Spleen (tissue), 7 donors: ENCODE measurements around the gene DNAJC16.

Experiments used
- CTCF ChIP-seq, 11 experiments: fragments of 200-600 bp in 7 of 11; fragments of 450-650 bp in 4 of 11; sonication (generic) in 4 of 11; IDR thresholded peaks in 8 of 11; conservative IDR thresholded peaks in 3 of 11; 1 replicate in 7 of 11; 2 replicates in 4 of 11; pipeline versions ENCODE4 v1.4.0 to v1.8.0; 2016 to 2021; ENCODE audit warnings: antibody characterized with exemption in 11 of 11, inconsistent platforms in 4 of 11, mild to moderate bottlenecking in 1 of 11
- POLR2A ChIP-seq, 3 donors: fragments of 450-650 bp; IDR thresholded peaks; one replicate each; pipeline ENCODE4 v1.5.1; 2017; ENCODE audit warnings: antibody characterized with exemption in 3 of 3, mild to moderate bottlenecking in 1 of 3
- POLR2AphosphoS5 ChIP-seq, 3 donors: sonication (generic); formaldehyde crosslinking; IDR thresholded peaks; one replicate each; pipeline ENCODE4 v1.5.1; 2017; ENCODE audit warnings: antibody characterized with exemption in 3 of 3
- donor health status: DM: no; HTN: no; CAD: no; lungs with moderate emphysema.
- donor health status: DM: no; HTN: no; CAD: no.
- donor health status: DM: no; HTN: no; CAD: no.

- TF ChIP-seq CTCF (IDR thresholded peaks at IDR 0.05 in 8 of 11, conservative IDR thresholded peaks at IDR 0.05 in 3 of 11): no peak
- no peak for TF ChIP-seq POLR2A (IDR thresholded peaks at IDR 0.05)
- no peak for TF ChIP-seq POLR2AphosphoS5 (IDR thresholded peaks at IDR 0.05)
These were observed 69.4 kb downstream of the DNAJC16 start for GRCh38 chr1:15595809-15596617.
